Endometrial microvascular endothelial cells (primary cell): ENCODE results near the gene SCN1A. TPM values are rescaled to one million over a fixed set of nuclear protein-coding genes. Genes with fewer than 3 reads are reported as not detected.

Experiments
- in situ Hi-C: cut with HindIII; loops from 2 replicates; pipeline ENCODE4 v1.10.0; 2017; ENCODE audit warnings: low sequenced_read_pairs, low pct_unique_long_range_greater_than_20kb; ENCODE audit errors: inconsistent ontology term
- total RNA-seq: library from RNA; depleted of rRNA; stranded (reverse); fragments of >200 nt; gene quantifications from one replicate; pipeline ENCODE4 v1.2.3, GENCODE V29; 2015; ENCODE audit errors: inconsistent ontology term

SCN1A gene
- total RNA-seq, 1 donor from 2014 or later: not detected

DNA sequence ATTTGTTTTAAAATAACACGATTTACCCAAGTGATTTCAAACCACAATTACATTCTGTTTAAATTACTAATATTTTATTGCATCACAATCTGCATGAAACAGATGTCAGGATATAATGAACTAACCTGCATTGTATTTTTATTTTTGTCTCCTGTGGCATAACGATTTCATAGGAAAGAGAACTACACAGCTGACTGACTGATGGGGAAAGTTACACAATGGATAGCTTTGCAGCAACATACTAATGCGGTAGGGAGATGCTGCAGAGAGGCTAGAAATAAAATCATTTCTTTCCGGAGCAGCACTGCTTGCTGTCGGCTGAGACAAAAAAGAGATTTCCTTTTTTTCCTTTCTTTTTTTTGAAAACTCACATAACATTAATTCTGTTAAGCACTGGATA lies 36.9 kb downstream of the SCN1A start:
- in situ Hi-C loops: no loop called here

GRCh38 chr2:166090346-166090745 lies 37.5 kb downstream of the SCN1A start:
- in situ Hi-C loops: no loop called here

DNA sequence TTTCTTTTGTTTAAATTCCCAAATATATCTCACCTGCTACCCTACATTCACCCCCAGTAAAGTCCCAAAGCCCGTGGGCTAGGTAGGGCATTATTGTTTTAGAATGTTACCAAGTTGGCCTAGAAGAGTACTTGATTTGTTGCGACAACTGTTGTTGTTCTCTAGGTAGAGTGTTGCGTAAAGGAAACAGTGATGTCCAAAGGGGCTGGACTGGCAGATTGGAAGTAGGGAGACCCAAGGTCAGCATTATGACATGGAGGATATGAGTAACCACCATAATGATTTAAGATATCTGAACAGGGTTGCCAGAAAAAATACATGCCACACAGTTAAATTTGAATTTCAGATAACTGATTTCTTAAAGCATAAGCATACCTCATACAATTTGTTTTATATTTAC lies 39.2 kb downstream of the SCN1A start:
- in situ Hi-C loops: no loop called here

DNA sequence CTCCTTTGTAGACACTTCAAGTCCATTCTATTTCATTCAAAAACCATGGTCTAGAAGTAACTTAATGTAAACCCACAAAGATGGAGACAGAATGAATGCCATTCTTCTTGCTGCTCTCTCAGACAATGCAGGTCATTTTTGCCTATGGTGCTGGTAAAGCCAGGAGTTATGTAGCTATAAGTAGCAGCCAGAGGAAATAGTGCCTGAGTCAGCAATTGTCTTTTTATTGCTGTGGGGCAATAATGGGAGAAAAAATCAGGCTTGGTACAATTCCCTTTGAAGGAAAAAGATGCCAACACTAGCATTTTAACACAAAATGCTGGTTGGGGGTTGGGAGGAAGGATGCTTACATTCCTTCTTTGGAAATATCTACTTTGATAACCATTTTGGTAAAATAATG lies 43.5 kb downstream of the SCN1A start:
- in situ Hi-C loops: no loop called here

DNA sequence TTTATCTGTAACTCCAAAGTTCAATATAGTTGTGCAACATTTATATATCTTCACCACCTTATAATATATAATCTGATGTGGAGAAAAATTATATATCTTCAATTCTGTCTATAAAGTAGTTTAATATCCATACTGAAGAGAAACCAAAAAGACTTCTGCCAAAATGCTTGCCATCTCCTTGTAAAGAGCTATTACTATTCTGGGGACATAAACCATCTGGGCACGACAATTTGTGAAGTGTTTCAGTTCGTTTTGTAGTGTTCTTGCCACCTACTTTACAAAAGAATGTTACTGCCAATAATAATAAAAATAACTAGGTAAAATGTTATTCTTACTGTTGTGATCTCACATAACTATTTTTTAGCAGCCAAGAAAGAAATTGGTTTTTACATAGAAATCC lies 45.1 kb downstream of the SCN1A start:
- in situ Hi-C loops: no loop called here

DNA sequence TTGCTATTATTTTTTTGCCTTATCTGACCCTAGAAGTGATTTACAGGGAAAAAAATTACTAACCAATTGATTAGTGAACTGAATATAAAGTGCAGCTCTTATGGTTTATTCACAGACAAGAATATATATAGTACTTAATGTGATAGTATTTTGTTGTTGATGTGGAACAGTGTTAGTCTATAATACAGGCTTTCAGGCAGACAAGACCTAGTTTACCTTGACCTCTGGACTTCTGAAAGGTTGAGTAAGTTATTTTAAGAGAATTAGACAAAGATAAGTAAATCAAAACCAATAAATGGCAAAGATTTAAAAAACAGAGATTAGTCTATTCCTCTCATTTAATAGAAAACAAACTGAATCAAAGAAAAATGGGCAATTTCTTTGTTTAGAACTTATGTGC lies 46.0 kb downstream of the SCN1A start:
- in situ Hi-C loops: no loop called here

DNA sequence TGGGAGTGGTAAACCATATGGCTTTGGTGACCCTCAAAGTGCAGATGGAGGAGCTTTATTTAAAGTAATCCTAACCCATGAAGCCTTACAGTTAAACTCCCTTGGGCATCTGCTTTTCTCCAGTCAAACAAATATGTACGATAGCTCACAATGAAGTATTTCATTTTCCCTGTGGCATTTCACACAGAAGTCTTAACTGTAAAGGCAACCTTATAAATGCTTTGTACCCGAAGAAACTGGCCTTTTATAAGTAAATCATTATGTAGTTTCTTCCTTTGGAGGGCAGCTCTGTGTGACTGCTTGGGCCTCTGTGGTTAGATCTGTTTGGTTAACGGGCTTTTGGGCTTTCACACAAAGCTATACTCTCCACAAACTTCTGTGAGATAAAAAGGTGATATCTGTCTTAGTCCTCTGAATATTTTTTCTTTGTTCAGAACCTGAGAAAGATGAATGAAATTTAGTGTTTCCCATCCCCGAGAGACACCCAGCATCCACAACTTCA lies 46.6 kb downstream of the SCN1A start:
- in situ Hi-C loops: no loop called here

DNA sequence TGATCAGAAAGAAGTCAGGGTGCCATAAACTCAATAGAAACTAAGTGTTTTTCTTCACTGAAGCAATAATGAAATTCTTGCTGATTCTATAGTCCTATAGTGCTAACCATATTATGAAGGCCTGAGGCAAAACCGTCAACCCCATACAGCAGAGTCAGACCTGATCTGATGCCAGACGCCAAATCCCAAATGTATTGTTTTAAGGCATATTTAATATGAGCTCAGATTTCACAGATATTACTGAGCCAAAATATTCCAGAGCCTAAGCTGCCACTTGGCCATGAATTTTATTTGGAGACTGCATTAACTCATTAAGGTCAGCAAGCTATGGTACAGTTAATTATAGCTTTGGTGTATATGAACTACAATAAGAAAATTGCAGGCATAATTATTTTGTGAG lies 53.4 kb downstream of the SCN1A start:
- in situ Hi-C loops: no loop called here

DNA sequence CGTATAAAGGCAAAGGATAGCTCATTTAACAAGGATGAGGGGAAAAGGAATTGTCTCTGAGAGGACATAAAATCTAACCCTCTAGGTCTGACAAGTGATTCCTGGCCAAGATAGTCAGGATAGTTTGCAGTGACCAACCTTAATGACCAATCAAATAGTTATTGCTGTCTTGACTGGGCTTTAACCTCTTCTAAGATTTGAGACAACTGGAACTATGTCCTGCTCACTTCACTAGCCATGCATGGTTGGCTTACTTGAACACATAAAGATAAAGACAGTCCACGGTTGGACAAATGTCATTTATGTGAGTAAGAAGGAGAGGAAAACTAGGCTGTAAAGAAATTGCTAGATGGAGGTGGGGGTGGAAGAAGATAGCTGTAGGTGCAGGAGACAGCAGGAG lies 53.8 kb downstream of the SCN1A start:
- in situ Hi-C loops: no loop called here

DNA sequence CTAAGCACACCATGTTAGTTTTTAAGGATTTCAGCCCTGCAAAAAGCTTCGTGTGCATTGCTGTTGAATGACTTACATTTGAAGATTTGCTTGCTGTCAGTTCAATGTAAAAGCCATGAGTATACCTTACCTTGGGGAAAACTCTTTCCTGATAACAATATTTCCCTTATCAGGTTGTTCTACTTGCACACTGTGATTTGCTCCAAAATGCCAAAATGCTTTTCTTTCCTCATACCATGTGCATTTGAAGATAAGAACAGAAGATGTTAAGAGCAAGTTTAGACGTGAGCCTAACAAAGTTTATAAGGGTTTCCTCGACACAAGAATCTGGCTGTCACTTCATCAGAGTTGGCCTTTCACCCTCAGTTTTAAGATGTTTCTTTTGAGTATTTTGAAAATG lies 57.6 kb downstream of the SCN1A start:
- in situ Hi-C loops: no loop called here

GRCh38 chr2:166068981-166069380 lies 58.8 kb downstream of the SCN1A start:
- in situ Hi-C loops: no loop called here

GRCh38 chr2:166067229-166067628 lies 60.6 kb downstream of the SCN1A start:
- in situ Hi-C loops: no loop called here

GRCh38 chr2:166060191-166060590 lies 67.6 kb downstream of the SCN1A start:
- in situ Hi-C loops: no loop called here

- in situ Hi-C loops: no loop called here
Observed at GRCh38 chr2:166057370-166058164, 70.3 kb downstream of the SCN1A start.

DNA sequence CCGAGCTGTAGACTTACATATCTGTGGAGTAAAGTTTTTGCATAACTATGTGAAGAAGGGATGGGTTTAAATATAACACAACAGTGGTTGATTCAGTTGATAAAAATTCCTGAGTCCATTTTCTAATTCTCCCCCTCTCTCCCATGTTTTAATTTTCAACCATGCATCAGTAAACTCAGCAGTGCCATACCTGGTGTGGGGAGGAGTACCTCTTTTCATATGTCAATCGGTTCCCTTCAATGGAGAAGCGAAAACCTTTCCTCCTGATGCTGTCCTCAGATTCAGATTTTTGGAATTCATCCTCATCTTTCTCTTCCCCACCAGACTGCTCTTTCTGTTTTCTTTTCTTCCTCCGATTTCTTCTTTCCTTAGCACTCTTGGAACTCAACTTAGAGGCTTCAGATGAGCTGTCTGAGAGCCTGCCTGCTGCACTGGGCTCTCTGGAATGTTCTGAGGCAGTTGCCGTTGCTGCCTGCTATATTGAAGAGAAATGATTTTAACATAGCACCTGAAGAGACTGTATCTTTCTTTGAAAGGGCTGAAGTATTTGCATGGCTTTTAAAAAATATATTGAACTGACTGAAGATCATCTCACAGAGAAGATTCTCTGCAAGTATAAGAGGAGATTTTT lies 82.9 kb downstream of the SCN1A start:
- in situ Hi-C loops: no loop called here

DNA sequence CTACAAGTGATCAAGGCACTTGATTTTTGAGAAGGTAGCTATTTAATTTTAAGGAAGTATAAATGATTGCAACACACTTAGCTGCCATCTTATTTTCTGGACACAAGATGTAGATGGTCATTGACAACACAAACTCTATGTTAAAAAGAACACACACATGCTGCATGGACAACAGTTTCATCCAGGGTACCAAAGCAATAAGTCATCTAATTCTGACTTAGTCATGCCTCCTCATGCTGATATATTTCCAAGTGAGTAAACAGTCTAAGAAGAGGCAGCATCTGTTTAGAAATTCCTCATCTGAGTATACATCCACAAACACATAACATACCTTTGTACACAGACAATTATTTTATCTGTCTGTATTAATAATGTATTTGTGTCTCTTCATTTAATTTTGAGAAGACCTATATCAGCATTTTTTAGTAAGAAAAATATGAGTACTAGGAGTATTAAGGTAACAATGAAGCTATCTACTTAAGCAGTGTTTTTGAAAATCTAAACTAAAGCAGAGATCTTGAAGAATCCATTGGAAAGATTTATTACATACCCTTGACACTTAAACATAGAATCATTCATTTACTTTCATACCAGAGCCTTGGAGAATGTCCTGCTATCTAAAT lies 84.9 kb downstream of the SCN1A start:
- in situ Hi-C loops: no loop called here

- in situ Hi-C loops: no loop called here
Observed at GRCh38 chr2:166042356-166042755, 85.5 kb downstream of the SCN1A start.

DNA sequence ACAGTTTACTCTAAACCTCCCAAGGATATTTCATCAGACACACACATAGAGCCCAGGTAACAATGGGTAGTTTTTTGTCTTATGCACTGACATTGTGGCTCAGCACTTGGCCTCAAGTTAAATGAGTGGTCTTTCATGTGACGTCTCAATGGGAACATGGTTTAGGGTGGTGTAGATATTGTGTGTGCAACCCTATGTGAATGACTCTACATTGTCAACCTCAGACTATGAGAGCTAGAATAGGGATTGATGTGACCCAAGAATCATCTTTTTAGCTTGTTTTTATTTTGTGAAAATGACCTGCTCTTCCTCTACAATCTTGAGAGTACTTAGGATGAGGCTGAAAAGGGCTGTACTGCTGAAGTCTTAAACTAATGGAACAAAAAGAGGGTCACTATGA lies 86.2 kb downstream of the SCN1A start:
- in situ Hi-C loops: no loop called here

GRCh38 chr2:166032361-166032760 lies 95.5 kb downstream of the SCN1A start:
- in situ Hi-C loops: no loop called here

GRCh38 chr2:166031054-166031453 lies 96.8 kb downstream of the SCN1A start:
- in situ Hi-C loops: no loop called here
